Loucy (cell line): ENCODE measurements around the gene NRG3.

ENCODE experiments used
- CTCF ChIP-seq: fragments of 200-600 bp; sonication (generic); conservative IDR thresholded peaks from 2 replicates; pipeline ENCODE4 v1.5.1; 2014; ENCODE audit warnings: mild to moderate bottlenecking, antibody characterized with exemption, low read length
- EZH2phosphoT487 ChIP-seq: fragments of 200-600 bp; IDR thresholded peaks from 2 replicates; pipeline ENCODE4 v1.6.1; 2018; ENCODE audit warnings: antibody characterized with exemption, mild to moderate bottlenecking, moderate library complexity, borderline replicate concordance

- no peak for TF ChIP-seq CTCF
- no peak for TF ChIP-seq EZH2phosphoT487
These were observed 524.9 kb downstream of the NRG3 start for GRCh38 chr10:82399850-82400249.
